ENCODE measurements around the gene HPSE.

DNA sequence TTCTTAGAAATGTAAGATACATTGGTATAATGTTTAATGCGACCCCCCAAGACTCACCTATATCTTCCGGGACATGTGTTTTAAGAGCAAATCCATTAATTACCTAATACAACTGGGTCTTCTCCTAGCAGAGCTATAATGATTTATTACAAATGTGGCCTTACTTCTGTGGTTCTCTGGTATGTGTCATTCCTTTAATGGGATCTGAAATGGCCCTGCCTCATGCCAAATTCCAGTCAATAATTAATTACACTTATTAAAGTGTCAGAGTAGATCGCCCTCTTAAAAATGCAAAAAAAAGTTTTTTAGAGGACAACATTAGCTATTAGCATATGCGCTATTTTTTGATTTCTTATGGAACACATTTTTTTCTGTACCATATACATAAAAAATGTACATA lies 17.0 kb downstream of the HPSE start:
- TF ChIP-seq CTCF (IDR thresholded peaks at IDR 0.05) (no peak), EZH2 (IDR thresholded peaks at IDR 0.05; ENCODE audit: borderline replicate concordance, insufficient read depth, low read depth, low read length, poor library complexity, severe bottlenecking) (no peak)
